NCI-H226 (cell line): Measurements from ENCODE around the gene BPTF.
"Not testable (repeated sequence)": the region's sequence is repeated elsewhere in the genome, so short reads cannot be mapped to it uniquely, and the experiment has no call there.

Experiments used
- DNase-seq: peaks from one replicate; pipeline ENCODE4 v3.0.0-alpha.2; 2015

BPTF gene

DNA sequence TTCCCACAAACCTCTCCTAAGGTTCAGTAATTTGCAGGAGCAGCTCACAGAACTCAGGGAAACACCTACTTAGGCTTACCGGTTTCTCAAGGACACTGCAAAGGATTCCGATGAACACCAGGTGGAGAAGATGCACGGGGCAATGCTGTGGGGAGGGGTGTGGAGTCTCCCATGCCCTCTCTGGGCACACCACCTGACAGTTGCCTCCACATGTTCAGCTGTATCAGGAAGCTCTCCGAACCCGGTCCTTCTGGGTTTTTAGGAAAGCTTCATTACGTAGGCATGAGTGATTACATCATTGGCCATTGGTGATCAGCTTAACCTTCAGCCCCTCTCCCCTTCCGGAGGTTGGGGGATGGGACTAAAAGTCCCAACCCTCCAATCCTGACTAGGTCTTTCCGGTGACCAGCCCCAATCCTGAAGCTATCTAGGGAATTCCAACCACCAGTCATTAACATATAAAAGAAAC, 149.3 kb downstream of the BPTF start:
- DNase-seq = no peak

DNA sequence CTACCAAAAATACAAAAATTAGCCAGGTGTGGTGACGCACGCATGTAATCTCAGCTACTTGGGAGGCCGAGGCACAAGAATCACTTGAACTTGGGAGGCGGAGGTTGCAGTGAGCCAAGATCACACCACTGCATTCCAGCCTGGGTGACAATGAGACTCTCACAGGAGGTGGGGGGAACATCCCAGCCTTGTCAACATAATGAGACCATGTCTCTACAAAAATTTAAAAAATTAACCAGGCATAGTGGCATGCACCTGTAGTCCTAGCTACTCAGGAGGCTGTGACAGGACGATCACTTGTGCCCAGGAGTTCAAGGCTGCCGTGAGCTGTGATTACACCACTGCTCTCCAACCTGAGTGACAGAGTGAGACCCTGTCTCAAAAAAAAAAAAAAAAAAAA, 151.0 kb downstream of the BPTF start:
- DNase-seq = not testable (repeated sequence)

DNA sequence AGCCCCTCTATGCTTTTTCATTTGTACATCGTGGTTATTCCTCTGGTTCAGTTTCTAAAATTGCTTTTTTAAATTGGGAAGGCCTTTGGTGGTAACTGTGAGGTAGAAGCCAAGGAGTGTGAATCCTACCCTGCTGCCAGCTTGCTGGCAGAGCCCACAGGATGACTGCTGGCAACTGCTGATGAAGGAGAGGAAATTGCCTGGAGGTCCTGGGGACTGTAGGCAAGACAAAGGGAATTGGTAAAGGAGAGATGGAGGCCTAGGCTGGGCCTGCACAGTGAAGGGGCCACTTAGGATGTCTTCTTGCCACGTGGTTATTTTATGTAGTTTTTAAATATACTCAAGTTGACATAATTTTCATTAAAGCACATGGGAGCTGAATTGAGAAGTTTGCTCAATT, 155.2 kb downstream of the BPTF start:
- DNase-seq = no peak

DNA sequence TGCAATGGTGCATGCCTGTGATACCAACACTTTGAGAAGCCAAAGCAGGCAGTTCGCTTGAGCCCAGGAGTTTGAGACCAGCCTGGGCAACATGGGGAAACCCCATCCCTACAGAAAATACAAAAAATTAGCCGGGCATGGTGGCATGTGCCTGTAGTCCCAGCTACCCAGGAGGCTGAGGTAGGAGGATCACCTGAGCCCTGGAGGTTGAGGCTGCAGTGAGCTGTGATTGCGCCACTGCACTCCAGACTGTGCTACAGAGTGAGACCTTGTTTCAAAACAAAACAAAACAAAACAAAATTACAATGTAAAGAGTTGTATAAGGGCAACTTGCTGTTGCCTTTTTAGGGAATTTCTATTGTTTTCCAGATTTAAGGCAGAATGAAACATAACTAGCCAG, 155.6 kb downstream of the BPTF start:
- DNase-seq = not testable (repeated sequence)

DNA sequence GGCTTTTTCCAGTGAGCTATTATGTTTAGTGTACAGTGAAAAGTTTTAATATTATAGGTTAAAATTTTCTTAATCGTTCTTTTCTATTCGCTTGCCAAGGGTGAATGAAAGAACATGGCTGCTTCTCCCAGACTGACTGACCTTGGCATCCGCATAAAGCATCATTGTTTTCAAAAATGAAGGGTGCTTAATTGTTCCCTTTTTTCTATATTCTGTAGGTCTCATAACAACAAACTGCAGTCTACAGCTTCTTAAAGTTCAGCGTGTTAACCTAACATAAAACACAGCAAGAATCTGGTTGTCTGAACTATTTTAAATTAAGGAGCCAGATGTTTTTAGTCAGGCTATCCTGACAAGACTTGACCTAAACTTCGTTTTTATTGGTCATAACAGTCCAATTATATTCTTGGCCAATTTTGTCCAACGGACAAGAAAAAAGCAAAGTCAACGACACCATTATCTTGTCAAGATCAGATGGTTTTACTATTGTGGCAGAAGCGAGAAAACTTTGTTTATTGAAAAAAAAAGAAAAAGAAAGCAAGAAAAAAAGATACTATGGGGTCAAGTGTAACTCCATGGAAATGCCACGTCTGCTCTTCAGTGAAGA, 156.8 kb downstream of the BPTF start:
- DNase-seq = no peak

DNA sequence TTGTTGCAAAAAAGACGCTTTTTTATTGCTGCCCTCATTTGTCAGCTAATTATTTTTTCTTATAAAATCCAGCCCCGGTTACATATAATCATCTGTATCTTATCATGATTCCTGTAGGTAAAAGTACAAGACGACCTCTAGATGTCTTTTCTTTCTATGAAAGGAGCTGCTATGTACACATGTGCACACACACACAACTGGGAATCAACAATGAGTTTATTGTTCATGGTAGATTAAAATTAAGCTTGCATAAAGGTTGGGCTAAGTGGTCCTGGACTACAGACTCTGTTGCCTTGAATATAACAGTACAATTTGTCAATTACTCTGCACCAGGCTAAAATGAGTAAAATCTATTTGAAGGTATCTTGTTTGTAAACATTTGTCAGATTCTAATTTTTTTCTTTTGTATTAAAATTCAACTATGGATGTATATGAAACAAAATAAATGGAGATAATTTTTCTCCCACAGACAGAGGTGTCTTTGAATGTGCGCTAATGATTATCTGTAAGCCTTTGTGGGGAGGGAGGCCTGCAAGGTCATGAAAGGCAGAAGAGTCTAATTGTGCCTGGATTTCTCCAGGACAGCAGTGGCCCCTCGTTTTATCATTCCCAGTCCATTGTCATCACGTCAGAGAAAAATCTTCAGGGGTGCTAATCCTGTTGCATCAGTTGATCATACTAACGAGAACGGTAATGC, 157.5 kb downstream of the BPTF start:
- DNase-seq = no peak

DNA sequence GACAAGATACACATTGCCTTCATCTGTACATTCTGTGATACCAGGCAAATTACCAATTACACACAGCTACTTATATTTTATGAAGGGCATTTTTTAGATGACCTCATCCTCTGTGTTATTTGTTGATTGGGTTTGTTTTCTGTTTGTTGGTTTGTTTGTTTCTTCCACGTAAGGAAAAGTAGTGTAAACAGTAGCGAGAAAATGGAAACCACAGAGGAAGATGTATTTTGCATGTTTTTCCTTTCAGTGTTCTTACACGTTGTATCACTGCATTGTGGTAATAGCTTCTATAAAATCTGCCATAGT, 158.0 kb downstream of the BPTF start:
- no peak for DNase-seq

DNA sequence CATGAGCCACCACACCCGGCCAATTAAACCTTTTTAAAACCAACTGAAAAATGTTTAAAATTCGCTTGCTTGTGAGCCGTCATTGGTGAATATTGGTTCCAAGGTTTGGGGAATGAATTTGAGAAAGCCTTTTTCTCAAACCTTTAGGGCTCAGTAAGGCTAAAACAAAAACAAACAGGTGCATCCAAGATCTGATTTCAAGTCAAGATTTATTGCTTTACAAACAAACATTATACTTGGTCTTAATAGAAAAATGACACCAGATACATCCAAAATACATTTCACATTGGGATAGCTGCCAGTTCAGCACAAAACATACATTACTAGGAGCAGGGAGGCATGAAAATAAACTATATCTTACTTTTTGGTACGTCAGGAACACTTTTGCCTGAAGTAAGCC, 165.6 kb downstream of the BPTF start:
- no peak for DNase-seq

DNA sequence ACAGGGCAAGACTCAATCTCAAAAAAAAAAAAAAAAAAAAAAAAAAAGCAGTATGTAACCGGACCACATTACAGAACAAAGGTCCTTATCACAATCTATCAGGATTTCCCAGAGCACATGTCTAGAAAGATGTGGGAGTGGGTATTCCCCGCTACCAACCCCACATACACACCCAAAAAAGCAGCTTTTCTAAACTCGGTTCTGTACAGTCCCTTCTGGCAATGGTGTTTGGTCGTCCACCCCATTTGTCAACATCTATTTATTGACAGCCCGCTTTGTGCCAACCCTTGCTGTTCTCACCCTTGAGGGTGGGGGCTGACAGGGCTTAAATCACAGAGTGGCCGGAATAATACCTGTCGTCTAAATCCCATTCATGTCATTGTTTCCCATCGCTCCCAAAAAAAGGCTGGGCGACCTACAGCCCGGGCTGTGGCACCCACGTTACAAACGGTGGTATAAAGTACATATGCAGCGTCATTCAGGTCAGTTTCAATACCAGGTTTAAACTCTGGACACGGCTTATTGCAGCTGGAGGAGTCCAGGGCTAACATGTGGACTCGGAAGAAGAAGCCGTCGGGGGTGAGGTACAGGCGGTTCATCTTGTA, 167.3 kb downstream of the BPTF start:
- DNase-seq = no peak

DNA sequence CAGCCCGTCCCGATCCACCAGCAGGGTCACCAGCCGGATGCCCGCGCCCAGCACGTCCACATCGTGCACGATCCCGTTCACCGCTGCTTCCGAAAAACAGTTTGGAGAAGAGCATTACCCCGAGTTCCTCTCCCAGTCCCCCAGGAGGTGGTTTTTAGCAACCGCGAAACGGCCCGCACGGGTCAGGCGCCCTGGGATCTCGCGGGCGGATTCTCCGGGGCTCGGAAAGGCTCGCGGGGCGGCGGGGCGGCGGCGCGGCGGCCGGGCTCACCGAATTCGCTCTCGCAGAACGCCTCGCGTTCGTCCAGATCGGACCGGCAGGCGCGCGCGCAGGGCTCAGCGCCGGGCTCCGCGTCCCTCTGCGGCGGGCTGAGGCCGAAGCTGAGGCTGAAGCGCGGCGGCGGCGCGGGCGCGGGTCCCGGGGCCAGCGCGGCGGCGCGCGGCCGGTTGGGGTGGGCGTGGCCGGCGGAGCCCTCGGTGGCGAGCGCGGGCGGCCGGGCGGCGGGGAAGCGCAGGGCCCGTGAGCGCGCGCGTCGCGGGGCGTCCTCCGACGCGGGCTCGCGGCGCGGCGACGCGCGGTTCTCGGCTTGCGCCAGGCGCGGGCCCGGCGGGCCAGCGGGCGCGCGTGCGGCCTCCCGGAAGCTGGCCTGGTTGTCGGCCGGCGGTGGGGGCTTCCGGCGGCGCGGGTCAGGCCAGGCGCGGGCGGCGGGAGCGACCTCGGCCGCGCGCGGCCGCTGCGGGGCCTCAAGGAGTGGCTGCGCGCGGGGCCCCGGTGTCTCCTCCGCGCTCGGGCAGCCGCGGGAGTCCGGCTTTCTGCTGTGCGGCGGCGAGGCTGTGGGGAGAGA, 168.1 kb downstream of the BPTF start:
- DNase-seq = peak; percentile 82

DNA sequence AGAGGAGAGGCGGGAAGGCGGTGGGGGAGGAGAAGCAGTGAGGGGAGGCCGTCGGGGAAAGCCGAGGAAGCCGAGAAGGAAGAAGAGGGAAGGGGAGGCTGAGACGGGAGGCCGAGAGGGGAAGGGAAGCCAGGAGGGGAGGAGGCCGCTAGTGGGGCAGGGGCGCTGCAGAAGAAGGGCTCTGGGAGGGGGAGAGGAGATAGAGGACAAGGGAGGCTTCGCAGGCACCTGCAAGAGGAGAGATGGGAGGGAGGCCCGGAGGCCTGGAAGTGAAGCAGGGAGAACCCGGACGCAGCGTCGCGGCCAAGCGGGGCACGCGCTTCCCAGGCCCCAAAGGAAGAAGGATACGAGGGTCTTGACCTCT, 168.7 kb downstream of the BPTF start:
- no peak for DNase-seq

DNA sequence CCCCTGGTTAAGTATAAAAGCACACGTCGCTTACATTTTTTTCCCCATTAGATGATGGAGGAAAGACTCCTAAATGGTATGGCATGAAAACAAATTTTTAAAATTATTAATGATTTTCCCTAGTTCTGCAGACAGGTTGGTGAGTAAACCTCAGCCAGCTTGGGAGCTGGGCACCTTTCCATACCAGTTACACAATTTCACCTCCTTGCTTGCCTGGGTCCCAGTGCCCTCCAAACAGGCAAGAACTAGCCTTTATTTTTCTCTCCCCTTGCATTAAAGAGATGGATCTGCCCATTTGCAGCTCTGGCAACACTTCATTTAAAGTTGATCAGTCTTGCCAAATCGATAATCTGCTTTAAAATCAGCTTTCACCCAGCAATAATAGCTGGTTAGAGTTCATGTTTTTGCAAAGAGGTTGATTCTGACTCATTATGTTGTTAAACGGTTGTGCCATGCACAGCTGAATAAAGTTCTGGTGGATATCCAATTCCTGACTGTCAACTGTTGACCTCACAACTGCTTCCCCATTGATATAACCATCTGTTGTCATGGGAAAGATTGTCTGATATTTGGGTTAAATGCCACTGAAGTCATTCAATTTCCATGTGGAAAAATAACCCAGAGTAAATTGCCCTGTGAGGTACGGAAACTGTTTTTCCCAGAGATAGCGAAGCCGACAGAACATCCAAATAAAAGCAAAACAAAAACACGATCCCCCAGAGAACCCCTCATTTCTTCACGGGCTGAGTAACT, 169.7 kb downstream of the BPTF start:
- DNase-seq = peak; percentile 68

DNA sequence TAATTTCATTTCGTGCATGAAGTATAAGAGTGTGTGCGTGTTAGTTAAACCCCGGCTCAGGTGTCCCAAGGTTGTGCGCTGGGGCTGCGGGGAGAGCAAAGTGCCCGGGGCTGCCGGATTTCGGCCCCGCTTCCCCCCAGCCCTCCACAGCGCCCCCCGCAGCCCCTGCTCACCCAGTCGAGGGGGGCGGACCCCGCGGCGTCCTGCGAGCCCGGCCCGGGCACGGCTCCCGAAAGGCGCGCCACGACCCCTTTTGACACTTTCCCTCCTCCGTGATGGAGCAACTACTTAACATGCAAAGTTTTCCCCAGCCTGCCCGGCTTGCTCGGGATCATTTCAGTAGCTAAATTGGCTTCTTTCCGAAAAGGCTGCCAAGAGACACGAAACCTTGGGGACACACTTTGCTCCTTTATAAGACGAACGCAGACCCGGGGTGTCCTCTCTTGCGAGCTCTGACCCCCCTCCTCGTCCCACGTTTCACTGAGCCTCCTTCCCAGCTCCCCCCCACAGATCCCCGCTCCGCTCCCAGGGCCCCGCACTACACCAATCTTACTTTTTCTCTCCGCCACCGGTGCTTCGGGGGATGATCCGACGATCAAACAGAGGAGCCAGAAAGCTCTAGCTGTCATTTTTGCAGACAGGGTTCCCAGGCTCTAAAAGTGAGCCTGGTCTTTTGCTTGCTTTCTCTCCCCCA, 170.4 kb downstream of the BPTF start:
- no peak for DNase-seq

DNA sequence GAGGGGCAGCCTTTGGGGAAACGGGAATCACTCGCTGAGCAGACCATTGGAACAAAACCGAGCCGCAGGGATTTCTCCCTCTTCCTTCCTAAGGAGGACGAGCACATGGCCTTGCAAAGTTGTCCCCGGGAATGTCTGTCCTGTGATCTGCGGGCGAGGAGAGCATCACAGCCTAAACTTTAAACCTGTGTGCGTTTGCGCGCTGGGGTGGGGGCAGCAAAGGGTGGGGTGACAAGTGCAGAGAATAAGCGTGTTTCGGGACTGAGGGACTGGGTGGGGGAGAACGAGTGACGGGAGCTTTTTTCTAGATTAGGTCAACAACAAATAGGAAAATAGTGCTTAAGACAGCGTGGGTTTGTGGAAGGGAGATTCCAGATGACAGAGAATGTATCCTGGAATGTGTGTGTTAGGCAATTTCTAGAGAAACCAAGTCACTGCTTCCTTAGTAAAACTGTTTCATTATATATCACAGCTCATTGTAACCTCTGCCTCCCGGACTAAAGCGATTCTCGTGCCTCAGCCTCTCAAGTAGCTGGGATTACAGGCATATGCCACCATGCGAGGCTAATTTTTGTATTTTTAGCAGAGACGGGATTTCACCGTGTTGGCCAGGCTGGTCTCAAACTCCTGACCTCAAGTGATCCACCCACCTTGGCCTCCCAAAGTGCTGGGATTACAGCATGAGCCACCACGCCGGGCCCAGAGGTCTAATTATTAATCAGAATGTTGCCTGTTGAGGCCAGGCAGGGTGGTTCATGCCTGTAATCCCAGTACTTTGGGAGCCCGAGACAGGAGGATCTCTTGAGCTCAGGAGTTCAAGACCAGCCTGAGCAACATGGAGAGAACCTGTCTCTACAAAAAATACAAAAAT, 171.2 kb downstream of the BPTF start, which contains the start of gene C17orf58:
Gene C17orf58, minus strand, starts transcription at position 169 of the 871 bp plus-strand sequence. CDS start 271 bp downstream, outside the sequence.
- not testable (repeated sequence) for DNase-seq

DNA sequence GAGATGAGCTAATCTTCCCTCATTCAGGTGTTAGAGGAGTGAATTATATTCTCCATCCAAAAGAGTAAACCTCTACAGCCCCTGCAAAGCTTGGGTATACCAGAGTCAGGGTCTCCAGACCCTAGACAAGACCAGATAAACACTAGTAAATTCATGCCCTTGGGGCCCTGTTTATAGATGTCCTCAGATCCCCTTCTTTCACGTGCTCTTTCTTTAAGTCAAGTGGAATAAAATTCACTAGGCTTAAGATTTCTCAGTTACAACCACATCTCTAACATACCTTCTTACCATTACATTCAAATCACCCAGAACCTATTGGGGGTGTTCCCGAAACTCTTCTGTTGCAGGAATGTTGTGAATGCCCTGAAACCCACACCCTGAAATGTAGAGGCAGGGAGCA, 173.2 kb downstream of the BPTF start:
- DNase-seq = peak; percentile 11

DNA sequence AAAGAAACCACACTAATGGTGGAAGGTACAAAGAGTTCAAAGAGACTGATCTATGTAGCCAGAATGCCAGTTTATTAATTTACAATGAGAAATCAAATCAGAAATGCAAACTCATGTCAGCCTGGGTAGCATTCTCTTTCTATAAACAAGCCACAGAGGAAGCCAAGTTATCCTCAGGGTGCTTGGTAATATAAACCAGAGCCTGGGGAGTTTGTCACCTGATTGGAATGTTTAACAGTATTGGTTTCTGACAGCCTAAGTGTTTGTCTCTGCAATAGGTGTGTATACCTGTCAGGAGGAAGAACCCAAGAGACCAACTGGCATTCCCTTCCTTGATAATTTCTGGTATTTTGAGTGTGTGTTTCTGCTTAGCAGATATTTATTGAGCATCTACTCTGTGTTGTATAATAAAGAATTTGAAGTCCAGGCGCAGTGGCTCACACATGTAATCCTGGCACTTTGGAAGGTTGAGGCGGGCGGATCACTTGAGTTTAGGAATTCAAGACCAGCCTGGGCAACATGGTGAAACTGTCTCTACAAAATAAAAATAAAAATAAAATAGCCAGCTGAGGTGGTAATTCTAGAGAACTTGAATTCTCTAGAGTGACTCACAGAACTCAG, 174.1 kb downstream of the BPTF start:
- peak; percentile 38 for DNase-seq

DNA sequence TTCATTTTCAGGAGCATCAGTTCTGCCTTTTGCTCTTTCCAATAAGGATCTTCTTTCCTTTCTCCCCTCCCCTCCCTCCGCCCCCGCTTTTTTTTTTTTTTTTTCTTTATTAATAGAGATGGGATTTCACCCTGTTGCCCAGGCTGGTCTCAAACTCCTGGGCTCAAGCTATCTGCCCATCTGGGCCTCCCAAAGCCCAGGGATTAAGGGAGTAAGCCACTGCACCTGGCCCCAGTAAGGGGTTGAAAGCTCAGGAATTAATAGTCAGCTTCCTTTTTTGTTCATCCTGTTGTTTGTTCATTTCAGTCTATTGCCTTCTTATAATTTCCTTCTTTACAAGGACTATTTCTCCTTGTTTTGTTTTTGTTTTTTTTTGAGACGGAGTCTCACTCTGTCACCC, 178.9 kb downstream of the BPTF start:
- DNase-seq = no peak

DNA sequence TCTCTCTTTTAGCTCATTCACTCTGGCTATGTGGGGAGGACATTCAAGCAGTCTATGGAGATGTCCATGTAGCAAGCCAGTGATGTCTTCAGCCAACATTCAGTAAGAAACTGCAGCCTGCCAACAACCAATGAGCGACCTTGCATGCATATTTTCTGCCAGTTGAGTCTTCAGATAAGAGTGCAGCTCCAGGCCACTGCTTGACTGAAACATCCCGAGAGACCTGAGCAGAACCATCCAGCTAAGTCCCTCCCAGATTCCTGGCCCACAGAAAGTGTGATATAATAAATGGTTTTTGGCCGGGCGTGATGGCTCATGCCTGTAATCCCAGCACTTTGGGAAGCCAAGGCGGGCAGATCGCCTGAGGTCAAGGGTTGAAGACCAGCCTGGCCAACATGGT, 181.5 kb downstream of the BPTF start:
- DNase-seq = peak; percentile 77

DNA sequence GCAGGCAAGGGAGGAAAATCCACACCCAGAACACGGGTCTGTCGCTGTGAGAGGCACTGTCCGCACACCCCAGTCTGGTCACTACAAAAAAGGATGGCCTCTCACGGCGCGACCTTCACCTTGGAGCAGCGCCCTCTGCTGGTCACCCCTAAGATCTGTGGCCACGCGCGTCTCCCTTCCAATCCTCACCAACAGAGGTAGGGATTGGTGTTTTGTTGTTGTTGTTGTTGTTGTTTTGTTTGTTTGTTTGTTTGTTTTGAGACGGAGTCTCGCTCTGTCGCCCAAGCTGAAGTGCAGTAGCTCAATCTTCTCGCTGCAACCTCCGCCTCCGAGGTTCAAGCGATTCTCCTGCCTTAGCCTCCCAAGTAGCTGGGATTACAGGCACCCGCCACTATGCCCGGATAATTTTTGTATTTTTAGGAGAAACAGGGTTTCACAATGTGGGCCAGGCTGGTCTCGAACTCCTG, 185.9 kb downstream of the BPTF start:
- DNase-seq = no peak

DNA sequence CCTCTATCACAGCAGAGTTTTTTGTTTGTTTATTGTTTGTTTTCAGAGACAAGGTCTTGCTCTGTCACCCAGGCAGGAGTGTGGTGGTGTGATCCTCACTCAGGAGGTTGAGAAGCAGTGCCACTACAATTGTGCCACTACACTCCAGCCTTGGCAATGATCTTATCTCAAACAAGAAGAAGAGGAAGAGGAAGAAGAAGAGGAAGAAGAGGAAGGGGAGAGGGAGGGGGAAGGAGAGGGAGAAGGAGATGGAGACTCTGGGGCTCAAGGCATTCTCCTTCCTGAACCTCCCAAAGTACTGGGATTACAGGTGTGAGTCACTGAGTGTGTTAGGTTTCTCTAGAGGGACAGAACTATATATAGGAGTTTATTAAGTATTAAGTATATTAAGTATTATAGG, 188.1 kb downstream of the BPTF start:
- no peak for DNase-seq
